GM12875 (cell line): ENCODE data around the gene F8.
"Not testable (repeated sequence)": the region's sequence is repeated elsewhere in the genome, so short reads cannot be mapped to it uniquely, and the experiment has no call there.

Experiments
- H3K4me3 ChIP-seq: one replicate; pipeline ENCODE4 v1.5.1; 2011; ENCODE audit warnings: low read depth, low read length, control low read depth
- TF ChIP-seq, protein P1 (sequence below): IDR thresholded peaks from 2 replicates; pipeline ENCODE4 v1.5.1; 2011; ENCODE audit warnings: low read depth, mild to moderate bottlenecking, control low read depth, inconsistent platforms, low read length, moderate library complexity, borderline replicate concordance; ENCODE audit not compliant: insufficient read depth

F8 gene

GRCh38 chrX:154827194-154828015, 195.1 kb downstream of the F8 start:
- H3K4me3 ChIP-seq, result no peak overlapping the region
- TF ChIP-seq, protein P1, sequence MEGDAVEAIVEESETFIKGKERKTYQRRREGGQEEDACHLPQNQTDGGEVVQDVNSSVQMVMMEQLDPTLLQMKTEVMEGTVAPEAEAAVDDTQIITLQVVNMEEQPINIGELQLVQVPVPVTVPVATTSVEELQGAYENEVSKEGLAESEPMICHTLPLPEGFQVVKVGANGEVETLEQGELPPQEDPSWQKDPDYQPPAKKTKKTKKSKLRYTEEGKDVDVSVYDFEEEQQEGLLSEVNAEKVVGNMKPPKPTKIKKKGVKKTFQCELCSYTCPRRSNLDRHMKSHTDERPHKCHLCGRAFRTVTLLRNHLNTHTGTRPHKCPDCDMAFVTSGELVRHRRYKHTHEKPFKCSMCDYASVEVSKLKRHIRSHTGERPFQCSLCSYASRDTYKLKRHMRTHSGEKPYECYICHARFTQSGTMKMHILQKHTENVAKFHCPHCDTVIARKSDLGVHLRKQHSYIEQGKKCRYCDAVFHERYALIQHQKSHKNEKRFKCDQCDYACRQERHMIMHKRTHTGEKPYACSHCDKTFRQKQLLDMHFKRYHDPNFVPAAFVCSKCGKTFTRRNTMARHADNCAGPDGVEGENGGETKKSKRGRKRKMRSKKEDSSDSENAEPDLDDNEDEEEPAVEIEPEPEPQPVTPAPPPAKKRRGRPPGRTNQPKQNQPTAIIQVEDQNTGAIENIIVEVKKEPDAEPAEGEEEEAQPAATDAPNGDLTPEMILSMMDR, result no peak

GRCh38 chrX:154825586-154825985, 196.9 kb downstream of the F8 start:
- not testable (repeated sequence) for H3K4me3 ChIP-seq

- no peak overlapping the region for H3K4me3 ChIP-seq
- TF ChIP-seq, protein P1, result no peak
Observed at GRCh38 chrX:154824638-154825037, 197.9 kb downstream of the F8 start.

DNA sequence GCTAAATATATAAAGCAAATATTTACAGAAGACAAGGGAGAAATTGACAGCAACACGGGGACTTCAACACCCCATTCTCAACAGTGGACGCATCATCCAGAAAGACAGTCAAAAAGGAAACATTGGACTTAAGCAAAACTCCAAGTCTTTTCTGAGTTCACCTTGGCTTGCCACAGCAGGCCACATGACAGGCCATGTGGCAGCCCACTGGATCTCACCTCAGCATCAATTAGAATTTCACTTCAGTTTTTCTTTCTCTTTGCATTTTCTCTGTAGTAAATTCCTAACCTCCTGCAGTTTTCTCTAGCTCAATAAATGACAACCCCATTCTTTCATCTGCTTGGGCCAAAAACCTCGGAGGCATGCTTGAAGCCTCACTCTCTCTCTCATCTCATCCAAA, 200.5 kb downstream of the F8 start:
- TF ChIP-seq, protein P1, result no peak
- no peak overlapping the region for H3K4me3 ChIP-seq

GRCh38 chrX:154821523-154821922, 201.0 kb downstream of the F8 start:
- no peak overlapping the region for H3K4me3 ChIP-seq
- TF ChIP-seq, protein P1, result no peak

DNA sequence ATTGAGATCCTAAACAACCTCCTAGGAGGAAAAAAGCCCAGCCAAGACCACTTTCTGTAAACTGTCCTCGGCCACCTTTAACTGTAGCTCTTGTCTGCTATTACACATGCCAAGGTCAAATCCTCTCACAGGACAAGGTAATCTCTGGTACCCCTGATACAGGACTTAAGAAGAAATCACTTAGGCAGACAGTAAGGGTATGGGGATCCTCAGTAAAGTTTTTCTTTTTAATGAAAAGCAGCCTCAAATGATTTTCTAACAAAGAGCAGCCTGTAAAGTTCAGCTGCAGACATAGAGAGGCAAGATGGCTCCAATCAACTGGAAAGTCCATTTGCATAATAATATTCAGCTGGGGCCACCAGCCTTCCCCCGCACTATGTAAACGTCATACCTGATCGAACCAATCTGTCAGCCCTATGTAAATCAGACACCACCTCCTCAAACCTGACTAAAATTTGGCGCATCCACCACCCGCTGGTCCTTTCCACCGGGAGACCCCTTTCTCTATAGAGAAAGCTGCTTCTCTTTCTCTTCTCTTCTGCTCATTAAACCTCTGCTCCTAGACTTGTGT, 202.7 kb downstream of the F8 start:
- H3K4me3 ChIP-seq, result no peak overlapping the region
- TF ChIP-seq, protein P1, result no peak

DNA sequence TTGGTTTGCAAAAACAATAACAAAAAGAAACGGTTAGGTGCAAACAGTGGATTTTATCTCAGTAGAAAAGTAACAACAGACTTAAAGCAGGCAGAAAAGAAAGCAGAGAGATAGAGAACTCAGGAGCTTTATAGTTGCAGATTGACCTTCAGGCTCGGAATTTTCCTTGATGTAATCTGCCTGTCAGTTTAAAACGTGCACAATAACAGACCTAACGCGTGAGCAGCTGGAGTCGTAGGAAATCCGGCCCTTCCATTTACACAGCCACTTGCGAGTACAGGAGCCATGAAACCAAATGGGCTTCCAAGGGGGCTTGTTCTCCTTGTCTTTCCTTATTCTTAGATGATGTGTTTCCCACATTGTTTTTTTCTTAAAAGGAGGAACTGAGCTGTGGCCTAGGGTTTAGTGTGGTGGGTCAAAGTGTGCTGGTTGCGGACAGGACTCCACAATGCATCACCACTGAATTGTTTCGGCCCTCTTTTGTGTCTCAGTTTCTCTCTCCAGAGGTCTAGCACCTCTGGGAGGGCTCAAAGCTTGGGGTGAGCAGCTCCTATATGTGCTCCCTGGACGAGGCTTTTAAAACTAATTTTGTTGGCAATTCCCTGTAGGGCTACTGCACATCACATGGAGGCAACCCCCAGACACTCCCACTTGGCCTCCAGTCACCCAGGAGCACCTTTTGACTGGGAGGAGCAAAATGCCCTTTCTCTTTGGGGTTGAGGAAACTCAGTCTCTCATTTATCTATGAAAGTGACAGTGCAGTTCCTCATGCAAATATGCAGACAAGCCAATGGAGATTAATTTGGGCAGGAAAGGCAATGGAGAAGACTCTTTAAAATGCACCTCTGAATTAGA, 203.4 kb downstream of the F8 start:
- TF ChIP-seq, protein P1, result no peak
- H3K4me3 ChIP-seq, result no peak overlapping the region

DNA sequence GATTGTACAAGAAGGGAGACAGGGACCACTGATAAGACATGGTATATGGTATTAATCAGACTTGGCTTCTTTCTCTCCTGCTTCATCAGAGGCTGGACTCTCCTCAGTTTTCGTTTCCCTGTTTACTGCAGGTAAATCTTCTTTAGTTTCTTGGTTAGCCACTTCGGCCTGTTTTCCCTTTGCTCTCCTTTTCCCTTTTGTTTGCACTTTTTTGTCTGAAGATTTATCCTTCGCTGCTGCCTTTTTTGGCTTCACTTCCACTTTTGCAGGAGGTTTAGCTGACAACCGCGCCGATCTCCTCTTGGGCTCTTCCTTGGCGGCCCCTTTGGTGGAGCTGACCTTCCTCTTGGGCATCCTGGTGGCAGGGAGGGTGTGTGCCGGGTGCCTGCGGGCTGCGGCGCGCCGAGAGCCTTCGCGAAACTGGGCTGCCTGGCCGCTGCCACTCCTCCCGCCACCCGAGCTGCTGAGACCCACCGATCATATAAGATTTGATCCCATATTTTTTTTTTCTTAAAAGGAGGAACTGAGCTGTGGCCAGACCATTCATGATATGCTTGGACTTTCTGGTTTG, 205.4 kb downstream of the F8 start:
- not testable (repeated sequence) for H3K4me3 ChIP-seq

DNA sequence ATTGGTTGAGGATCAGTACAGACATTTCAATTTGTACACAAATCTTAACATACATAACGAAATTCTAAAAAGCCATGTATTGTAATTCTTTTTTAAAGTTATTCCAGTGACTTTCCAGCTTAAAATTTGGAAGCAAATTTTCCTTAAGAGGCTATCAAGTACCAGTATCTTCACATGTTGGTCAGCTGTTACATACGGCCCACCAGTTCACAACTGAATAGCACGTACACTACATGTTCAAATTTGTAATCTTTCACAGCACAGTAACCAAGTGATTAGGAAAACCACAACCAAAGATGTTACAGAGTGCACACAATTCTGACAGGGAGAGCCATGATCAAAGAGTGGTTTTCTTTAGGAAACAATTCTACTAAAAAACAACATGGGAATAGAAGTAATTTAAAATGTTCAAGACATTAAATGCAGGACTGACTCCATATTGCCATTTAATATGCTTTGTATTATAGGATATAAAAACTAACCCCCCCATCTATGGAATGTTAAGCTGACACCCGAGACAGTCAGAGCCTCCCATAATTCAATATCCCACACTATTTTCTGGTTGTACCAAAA, 206.1 kb downstream of the F8 start:
- not testable (repeated sequence) for H3K4me3 ChIP-seq
